Left ventricle myocardium inferior (tissue), 1 donor: ENCODE data around the gene ADH1C. TPM values are rescaled to one million over a fixed set of nuclear protein-coding genes. Genes with fewer than 3 reads are reported as not detected.

Source experiments
- DNase-seq: peaks from one replicate; pipeline ENCODE4 v3.0.0-alpha.2; 2020
- H3K27ac ChIP-seq: fragments of 200-600 bp; replicated peaks from 2 replicates; pipeline ENCODE4 v1.8.0; 2021
- H3K27me3 ChIP-seq: fragments of 200-600 bp; 2 replicates; pipeline ENCODE4 v1.8.0; 2021; ENCODE audit warnings: low read depth
- H3K36me3 ChIP-seq: fragments of 200-600 bp; 2 replicates; pipeline ENCODE4 v1.8.0; 2021
- H3K4me1 ChIP-seq: fragments of 200-600 bp; 2 replicates; pipeline ENCODE4 v1.8.0; 2021
- H3K4me3 ChIP-seq: fragments of 200-600 bp; 2 replicates; pipeline ENCODE4 v1.8.0; 2021; ENCODE audit warnings: mild to moderate bottlenecking, moderate library complexity
- H3K9me3 ChIP-seq: fragments of 200-600 bp; replicated peaks from 2 replicates; pipeline ENCODE4 v1.8.0; 2021
- CTCF ChIP-seq: fragments of 200-600 bp; IDR thresholded peaks from 2 replicates; pipeline ENCODE4 v1.8.0; 2021; ENCODE audit warnings: antibody characterized with exemption, mild to moderate bottlenecking, borderline replicate concordance
- intact Hi-C: fragments of 100-400 bp; cut with micrococcal nuclease; formaldehyde crosslinking; loops from one replicate; pipeline ENCODE4 v1.11.0; 2022
- long read RNA-seq: library from polyadenylated mRNA; unstranded; transcript quantifications from one replicate; pipeline ENCODE4 v2.0.0, GENCODE V29; 2021
- total RNA-seq: library from RNA; stranded (reverse); fragmentation: NEBNext Ultra II Directional; extraction: Animal tissue kit (Norgen Biotek cat#: 25700); gene quantifications from one replicate; pipeline ENCODE4 v1.2.1, GENCODE V29; 2021
- donor health status: DM: no; HTN: yes; CAD: no; lungs with severe emphysema.

ADH1C gene
- total RNA-seq = 2.6 TPM
- long read RNA-seq = 0 reads

DNA sequence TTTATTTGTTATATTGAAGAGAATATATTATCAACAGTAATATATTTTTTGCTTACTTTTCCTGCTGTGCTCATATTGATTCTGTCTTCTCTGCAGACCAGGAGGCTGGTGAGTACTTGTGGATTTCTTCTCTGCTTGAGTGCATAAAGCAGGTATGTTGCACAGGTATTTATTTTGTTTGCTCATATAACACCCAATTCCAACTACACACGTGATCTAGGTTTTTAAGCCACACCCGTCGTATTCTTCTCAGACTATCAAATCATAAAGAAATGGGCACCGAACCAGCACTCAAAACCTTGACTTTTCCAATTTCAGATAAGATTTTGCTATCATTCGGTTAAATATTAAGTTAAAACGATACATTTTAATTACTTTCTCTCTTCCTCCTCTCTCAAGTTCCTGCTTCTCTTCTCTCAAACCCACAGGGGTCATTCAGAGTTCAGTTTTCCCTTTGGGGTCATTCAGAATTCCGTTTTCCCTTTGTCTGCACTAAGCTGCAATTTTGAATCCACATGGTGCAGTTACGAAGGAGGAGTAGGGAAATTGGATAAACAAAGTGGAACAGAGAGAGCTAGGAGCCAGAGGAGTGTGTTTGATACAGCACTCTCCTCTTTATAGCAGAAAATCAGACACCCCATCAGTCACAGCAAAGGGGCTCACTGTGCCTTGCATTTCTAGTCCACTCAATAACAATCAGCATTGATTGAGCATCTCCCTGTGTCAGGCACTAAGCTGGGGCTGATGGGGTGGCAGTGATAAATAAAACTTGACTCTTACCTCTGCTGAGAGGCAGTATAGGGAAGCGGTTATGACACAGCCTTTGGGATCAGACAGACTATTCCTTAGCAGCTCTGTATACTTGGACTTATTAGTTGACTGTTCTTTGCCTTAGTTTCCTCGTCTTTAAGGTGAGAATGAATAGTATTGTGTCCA is at the start of gene ADH1C:
Gene ADH1C, minus strand, starts transcription at position 145 of the 936 bp plus-strand sequence. Its CDS starts 71 bp downstream, at position 74.
- Histone ChIP-seq H3K4me1 (peaks cover 4% of the 10 kb centered on the region), H3K27me3 (no peaks in the 10 kb centered on the region), H3K36me3 (no peaks in the 10 kb centered on the region), H3K4me3 (peak within 1 kb of the TSS; percentile 45), H3K9me3 (no peaks in the 10 kb centered on the region), H3K27ac (peak within 1 kb of the TSS; percentile 54)
- intact Hi-C loops = no loop called here
- no peak for TF ChIP-seq CTCF
- DNase-seq = no peak

DNA sequence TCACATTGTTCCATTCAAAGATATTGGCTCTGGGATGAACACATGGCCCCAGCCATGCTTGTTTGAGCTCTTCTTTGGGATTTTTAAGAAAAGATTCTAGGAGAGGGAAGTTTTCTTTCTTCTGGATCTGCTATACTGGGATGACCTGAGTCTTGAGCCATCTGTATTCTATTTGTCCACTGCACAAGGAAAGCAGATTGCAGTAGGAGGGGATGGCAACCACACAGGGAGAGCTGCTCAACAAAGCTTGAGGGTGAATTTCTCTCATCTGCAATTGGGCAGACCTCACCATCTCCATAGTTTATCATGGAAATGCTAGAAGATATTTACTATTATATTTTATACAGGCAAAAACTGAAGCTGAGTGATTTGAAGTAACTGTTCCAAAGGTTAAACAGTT is 48.3 kb upstream of the ADH1C start:
- peaks cover 17% of the 10 kb centered on the region for H3K9me3 ChIP-seq
- no peak for TF ChIP-seq CTCF
- intact Hi-C loops = loop anchor here (10.0 kb wide), 1 partner anchor 196 kb away; no protein-coding TSS in a partner anchor
- H3K36me3 ChIP-seq = no peaks in the 10 kb centered on the region
- no peak overlapping the region for H3K27ac ChIP-seq
- H3K27me3 ChIP-seq = no peaks in the 10 kb centered on the region
- DNase-seq = no peak
- H3K4me1 ChIP-seq = peaks cover 8% of the 10 kb centered on the region
- H3K4me3 ChIP-seq = no peak overlapping the region

DNA sequence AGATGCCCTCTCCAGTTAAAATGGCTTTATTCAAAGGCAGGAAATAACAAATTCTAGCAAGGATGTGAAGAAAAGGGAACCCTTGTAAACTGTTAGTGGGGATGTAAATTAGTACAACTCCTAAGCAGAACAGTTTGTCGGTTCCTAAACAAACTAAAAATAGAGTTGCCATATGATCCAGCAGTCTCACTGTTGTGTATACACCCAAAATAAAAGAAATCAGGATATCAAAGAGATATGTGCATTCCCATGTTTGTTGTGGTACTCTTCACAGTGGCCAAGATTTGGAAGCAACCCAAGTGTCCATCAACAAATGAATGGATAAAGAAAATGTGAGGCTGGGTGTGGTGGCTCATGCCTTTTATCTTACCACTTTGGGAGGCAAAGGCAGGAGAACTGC is 46.5 kb upstream of the ADH1C start:
- DNase-seq = no peak

GRCh38 chr4:99395595-99396364 is 43.2 kb upstream of the ADH1C start:
- H3K4me1 ChIP-seq = peaks cover 5% of the 10 kb centered on the region
- H3K36me3 ChIP-seq = no peaks in the 10 kb centered on the region
- no peaks in the 10 kb centered on the region for H3K27me3 ChIP-seq
- peaks cover 32% of the 10 kb centered on the region for H3K9me3 ChIP-seq
- no peak for TF ChIP-seq CTCF
- intact Hi-C loops = no loop called here
- no peak overlapping the region for H3K4me3 ChIP-seq
- peak overlapping the region; percentile 64 for H3K27ac ChIP-seq
- no peak for DNase-seq

More for the DNA sequence above, 46.5 kb upstream of the ADH1C start:
- intact Hi-C loops = no loop called here
- Histone ChIP-seq H3K27ac (no peak overlapping the region), H3K27me3 (no peaks in the 10 kb centered on the region), H3K9me3 (peaks cover 17% of the 10 kb centered on the region), H3K4me3 (no peak overlapping the region), H3K4me1 (peaks cover 5% of the 10 kb centered on the region), H3K36me3 (no peaks in the 10 kb centered on the region)
- TF ChIP-seq CTCF = no peak

DNA sequence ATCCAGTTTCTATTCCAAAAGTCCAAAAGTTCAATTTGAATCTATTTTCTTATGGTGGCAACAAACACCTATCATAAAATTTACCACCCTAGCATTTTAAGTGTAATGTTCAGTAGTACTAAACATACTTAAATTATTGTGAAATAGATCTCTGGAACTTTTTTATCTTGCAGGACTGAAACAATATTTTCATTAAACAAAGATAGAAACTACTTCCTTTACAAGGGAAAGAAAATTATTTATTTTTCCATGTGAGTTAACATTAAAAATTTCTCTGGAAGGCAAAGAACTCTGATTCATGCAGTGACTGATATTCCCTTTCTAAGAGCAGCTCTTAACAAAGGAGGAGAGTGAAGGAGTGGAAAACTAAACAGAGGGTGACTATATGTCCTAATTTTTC is 42.4 kb upstream of the ADH1C start:
- no peak for DNase-seq
- no peaks in the 10 kb centered on the region for H3K36me3 ChIP-seq
- peak overlapping the region; percentile 64 for H3K27ac ChIP-seq
- H3K4me3 ChIP-seq = no peak overlapping the region
- intact Hi-C loops = no loop called here
- peaks cover 39% of the 10 kb centered on the region for H3K9me3 ChIP-seq
- no peaks in the 10 kb centered on the region for H3K27me3 ChIP-seq
- no peak for TF ChIP-seq CTCF
- peaks cover 5% of the 10 kb centered on the region for H3K4me1 ChIP-seq
